ENCODE results near the gene TRAK1.
A peak's percentile ranks its signal among the peaks of the same experiment; 100 is the strongest.

TRAK1 gene

DNA sequence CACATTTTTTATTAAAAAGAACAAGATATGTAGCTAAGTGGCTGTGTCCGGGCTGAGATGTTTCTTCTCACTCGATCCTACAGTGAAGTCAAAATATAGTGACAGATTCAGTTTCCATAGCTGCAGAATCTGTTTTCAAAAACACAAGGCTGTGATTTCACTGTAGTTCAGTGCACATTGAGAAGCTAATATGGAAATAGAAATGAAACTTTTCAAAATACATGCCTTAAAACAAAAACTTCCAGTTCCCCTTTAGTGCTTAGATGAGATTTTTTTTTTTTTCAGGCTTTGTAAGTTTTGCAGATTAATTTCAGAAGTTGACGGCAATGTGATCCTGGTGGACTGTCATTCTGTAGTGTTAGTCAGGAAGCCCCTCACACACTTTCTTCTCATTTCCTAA lies 23.8 kb upstream of the TRAK1 start:
- DNase-seq (ENCODE audit: low spot score): no peak

GRCh38 chr3:42068303-42069088 lies 22.7 kb upstream of the TRAK1 start:
- no peak for DNase-seq (ENCODE audit: low spot score)

DNA sequence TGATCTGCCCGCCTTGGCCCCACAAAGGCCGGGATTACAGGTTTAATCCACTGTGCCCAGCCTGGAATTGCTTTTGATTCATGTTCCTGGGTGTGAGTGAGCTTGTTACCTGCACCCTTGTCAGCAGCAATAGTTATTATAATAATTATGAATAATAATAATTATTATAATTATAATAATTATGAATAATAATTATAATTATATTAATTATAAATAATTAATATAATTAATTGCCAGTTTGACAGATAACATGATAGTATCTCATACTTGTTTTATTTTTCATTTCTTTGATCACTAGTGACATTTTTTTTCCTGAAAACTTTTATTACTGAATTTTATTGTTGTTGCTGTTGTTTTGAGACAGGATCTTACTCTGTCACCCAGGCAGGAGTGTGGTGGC lies 21.1 kb upstream of the TRAK1 start:
- DNase-seq (ENCODE audit: low spot score): no peak

DNA sequence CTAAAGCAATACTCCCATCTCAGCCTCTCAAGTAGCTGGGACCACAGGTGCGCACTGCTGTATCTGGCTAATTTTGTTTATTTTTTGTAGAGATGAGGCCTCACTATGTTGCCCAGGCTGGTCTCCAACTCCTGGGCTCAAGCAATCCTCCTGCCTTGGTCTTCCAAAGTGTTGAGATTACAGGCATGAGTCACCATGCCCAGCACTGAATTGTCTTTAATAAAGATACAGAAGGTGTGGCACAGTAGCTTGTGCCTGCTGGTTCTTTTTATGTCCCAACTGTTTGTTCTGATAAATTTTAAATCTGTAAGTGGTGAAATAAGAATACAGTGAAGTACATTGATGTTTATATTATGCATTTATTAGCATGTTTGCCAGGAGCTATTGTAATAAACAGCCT lies 20.6 kb upstream of the TRAK1 start:
- no peak for DNase-seq (ENCODE audit: low spot score)

DNA sequence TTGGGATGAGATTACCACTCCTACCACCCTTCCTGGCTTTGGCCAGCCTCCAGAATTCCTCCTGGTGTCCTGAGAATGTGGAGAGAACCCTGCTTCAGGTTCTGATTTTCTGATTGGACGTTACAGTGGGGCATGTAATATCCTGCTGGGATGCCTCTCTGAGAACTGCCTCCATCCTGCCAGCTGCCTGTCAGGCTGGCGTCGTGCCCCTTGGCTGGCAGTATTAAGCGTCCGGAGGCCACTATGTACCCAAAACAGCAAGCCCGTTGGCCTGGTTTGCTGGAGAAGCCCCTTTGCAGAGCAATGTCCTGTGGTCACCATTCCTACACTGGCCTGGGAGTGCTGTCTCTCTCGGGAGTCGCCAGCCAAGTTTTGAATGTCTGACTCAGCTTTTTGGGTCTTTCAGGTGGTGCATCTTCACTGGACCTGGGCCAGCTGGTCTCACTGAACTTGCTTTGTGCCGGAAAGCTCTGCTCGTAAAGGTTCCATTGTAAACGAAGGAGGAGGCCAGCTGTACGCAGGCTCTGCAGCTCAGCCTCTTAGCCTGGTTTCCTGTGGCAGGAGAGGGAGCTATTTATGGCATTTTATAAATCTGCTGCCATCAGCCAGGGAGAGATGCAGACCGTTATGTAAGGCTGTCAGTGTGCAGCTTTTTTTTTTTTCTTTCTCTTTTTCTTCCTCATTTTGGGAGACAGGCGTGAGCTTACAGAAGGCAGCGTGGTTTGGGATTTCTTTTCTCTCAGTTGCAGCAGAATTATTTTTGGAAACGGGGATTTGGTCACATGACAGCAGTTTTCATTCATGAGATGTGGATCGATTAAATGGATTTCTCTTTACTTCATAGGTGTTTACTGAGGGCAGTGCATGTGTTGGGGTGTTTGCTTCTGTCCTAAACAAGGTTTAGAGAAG lies 19.0 kb upstream of the TRAK1 start:
- DNase-seq (ENCODE audit: low spot score): peak; percentile 83

GRCh38 chr3:42072831-42073301 lies 18.3 kb upstream of the TRAK1 start:
- no peak for DNase-seq (ENCODE audit: low spot score)

DNA sequence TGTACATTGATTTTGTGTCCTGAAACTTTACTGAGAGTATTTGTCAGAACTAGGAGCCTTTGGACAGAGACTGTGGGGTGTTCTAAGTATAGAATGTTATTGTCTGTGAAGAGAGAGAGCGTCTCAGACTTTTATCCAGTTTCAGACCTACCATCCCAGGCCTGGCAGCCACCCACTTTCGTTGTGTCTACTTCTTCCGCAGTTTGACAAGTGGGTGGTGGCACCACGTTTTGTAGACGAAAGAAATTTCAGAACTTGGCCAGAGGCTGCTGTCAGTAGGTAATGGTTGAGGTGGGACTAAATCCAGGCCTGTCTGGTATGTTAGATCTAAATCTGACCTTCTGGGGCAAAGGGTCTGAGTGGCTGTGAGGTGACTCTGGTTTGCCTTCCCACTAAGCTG lies 13.4 kb upstream of the TRAK1 start:
- DNase-seq (ENCODE audit: low spot score): no peak

DNA sequence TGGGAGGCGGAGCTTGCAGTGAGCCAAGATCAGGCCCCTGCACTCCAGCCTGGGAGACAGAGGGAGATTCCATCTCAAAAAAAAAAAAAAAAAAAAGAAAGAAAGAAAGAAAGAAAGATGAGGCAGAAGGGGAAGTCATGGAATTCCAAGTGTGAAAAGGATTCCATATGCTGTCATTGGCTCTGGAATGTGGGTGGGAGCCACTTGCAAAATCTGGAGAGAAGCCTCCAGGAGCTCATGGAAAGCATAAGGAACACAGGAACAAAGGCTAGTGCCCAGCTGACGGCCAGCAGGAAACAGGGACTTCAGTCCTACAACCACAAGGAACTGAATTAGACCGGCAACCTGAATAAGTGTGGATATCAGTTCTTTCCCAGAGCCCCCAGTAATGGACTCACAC lies 12.5 kb upstream of the TRAK1 start:
- no peak for DNase-seq (ENCODE audit: low spot score)

DNA sequence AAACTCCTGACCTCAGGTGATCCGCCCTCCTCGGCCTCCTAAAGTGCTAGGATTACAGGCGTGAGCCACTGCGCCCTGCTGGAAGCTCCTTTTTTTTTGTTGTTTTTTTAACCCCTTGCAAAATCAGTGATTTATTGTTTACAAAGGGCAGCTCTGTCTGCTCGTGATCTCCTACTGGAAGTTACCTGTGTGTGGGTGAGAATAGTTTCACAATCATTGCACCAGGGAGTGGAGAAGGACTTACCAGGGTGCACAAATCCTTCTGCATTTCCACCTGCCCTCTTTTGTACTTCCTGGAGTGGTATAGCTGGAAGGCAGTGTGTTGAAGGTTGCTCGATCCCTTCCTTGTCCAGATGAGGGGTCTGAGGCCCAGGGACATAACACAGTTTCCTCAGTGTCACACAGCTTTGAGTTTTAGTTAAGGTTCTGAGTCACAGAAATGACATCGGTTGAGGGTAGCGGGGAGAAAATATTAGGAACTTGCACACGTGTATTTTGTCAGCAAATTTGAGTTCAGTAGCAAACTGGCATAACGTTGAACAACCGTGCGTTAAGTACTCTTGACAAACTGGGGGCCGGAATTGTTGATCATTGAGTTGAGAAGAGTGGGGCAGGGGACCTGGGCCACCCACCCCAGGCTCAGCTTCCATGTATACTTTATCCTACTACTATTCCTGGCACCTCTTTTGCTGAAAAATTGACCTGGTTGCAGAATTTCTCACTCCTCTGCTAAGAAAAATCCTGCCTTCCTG lies 11.3 kb upstream of the TRAK1 start:
- DNase-seq (ENCODE audit: low spot score): no peak

DNA sequence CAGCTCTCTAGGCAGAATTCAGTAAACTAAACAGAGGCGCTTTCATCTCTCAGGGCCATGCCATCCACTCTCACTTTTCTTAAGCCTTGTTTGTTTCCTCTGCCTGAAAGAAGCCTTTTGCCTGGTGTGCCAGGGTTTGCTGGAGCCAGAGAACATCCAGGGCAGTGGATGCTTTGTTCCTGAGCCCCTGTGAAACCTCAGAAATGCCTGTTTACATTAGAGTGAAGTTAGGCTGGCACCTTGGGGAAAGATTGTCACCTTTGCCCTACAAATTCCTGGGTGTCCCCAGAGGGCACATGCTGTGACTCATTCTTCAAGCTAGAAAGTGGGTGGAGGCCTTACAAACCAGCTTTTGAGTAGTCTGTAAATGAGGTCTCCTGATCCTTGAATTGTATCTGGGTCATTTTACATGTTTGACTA lies 10.7 kb upstream of the TRAK1 start:
- DNase-seq (ENCODE audit: low spot score): no peak

GRCh38 chr3:42081838-42082473 lies 9.2 kb upstream of the TRAK1 start:
- DNase-seq (ENCODE audit: low spot score): no peak

DNA sequence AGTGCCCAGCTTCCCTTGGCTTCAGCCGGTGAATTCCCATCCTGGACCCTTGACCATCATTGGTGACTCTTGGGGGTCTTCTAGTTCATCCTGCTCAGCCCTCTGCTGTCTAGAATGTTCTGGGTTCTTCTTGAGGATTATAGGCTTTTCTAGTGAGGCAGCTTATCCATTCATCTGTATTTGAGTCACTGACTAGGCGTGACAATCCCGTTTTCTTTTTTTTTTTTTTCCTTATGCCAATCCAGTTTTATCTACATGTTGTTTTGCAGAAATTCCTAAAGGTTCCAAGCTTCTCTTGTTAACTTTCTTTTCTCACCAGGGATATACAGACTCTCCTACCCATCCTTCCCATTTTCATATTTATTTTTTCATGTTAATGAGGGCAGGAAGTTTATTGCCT lies 6.6 kb upstream of the TRAK1 start:
- no peak for DNase-seq (ENCODE audit: low spot score)

GRCh38 chr3:42085641-42086376 lies 5.3 kb upstream of the TRAK1 start:
- DNase-seq (ENCODE audit: low spot score): no peak

DNA sequence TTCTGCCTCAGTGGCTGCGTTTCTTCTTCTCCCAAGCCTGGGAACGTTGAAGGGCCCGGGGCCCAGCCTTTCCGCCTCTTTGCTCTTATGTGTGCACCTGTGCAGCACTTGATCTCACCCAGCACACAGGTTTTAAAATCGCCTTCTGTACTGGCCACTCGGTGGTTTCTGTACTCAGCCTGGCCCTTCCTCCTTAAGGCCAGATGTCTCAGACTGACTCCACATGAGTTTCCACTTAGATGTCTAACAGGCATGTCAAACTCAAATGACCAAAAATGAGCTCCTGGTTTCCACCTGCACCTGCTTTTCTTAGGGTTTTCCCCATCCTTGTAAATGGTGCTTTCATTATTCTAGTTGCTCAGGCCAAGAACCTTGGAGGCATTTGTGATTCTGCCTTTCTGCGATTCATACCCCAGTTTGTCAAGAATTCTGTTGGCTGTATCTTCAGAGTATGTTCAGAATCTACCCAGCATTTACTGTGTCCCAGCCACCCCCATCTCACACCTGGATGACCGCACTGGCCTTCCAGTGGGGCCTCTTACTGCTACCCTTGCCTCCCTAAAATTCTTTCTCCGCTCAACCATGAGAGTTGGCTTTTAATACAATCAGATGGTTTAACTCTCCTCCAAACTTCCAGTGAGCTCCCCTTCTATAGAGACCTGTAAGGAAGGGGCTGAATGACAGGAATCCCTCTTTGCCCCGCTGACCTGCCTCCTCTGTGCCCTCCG lies 2.2 kb upstream of the TRAK1 start:
- no peak for DNase-seq (ENCODE audit: low spot score)

GRCh38 chr3:42092006-42092405 lies 849 bp downstream of the TRAK1 start:
- DNase-seq (ENCODE audit: low spot score): no peak

DNA sequence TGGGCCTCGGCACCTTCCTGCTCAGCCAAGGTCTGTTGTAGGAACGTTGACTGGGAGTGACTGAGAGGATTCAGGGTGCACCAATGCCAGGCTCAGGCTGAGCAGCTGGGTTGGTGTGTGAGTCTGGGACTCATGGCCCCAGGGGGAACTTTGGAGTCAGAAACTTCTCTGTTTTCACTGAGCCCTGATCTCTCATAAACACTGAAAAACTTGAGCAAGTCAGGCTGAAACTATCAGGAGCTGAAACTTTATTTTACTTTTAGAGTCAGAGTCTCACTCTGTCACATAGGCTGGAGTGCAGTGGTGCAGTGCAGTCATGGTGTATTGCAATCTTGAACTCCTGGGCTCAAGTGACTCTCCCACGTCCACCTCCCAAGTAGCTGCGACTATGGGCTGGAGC lies 3.0 kb downstream of the TRAK1 start:
- no peak for DNase-seq (ENCODE audit: low spot score)

- DNase-seq (ENCODE audit: low spot score): no peak
Measured at GRCh38 chr3:42094691-42095391, 3.7 kb downstream of the TRAK1 start.

DNA sequence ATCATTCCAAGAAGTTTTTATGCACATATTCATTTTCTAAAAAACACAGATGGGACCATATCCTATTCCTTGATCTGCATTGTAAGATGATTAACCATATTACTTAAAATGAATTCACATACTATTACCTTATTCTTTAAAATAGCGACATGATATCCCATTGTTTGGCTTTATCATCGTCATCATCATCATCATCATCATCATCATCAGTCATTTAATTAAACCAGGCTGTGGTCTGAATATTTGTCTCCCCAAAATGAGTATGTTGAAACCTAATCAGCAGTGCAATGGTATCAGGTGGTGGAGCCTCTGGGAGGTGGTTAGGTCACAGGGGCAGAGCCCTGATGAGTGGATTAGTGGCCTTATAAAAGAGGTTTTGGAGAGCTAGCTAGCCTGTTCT lies 4.4 kb downstream of the TRAK1 start:
- DNase-seq (ENCODE audit: low spot score): no peak

- DNase-seq (ENCODE audit: low spot score): no peak
Measured at GRCh38 chr3:42096796-42097565, 5.8 kb downstream of the TRAK1 start.
